ENCODE measurements around the gene THOC7.

THOC7 gene

GRCh38 chr3:63900010-63900409 is 36.4 kb upstream of the THOC7 start:
- Mint-ChIP-seq H3K27ac (ENCODE audit: low read depth) (no peak overlapping the region), H3K27me3 (no peaks in the 10 kb centered on the region), H3K4me1 (peaks cover 19% of the 10 kb centered on the region), H3K4me3 (no peak overlapping the region), H3K9me3 (no peaks in the 10 kb centered on the region), H3K36me3 (ENCODE audit: insufficient read depth) (peaks cover 9% of the 10 kb centered on the region)
- DNase-seq (ENCODE audit: low spot score in 2 of 2) (no peak), ATAC-seq (replicated peaks; ENCODE audit: extremely low read depth, poor library complexity, severe bottlenecking) (no peak)

- DNase-seq (ENCODE audit: low spot score in 2 of 2) (no peak), ATAC-seq (replicated peaks; ENCODE audit: extremely low read depth, poor library complexity, severe bottlenecking) (no peak)
- H3K9me3 Mint-ChIP-seq = no peaks in the 10 kb centered on the region
- no peaks in the 10 kb centered on the region for H3K27me3 Mint-ChIP-seq
- H3K4me1 Mint-ChIP-seq = peaks cover 51% of the 10 kb centered on the region
- H3K27ac Mint-ChIP-seq (ENCODE audit: low read depth) = peak overlapping the region; percentile 85
- no peak overlapping the region for H3K4me3 Mint-ChIP-seq
- H3K36me3 Mint-ChIP-seq (ENCODE audit: insufficient read depth) = peaks cover 7% of the 10 kb centered on the region
Observed at GRCh38 chr3:63896332-63897030, 32.9 kb upstream of the THOC7 start.

- Mint-ChIP-seq H3K4me1 (peaks cover 52% of the 10 kb centered on the region), H3K36me3 (ENCODE audit: insufficient read depth) (peaks cover 7% of the 10 kb centered on the region), H3K4me3 (no peak overlapping the region), H3K27ac (ENCODE audit: low read depth) (peak overlapping the region; percentile 9), H3K9me3 (no peaks in the 10 kb centered on the region), H3K27me3 (no peaks in the 10 kb centered on the region)
- DNase-seq (ENCODE audit: low spot score in 2 of 2) = no peak
- ATAC-seq (replicated peaks; ENCODE audit: extremely low read depth, poor library complexity, severe bottlenecking) = no peak
Observed at GRCh38 chr3:63895422-63896189, 32.0 kb upstream of the THOC7 start.

GRCh38 chr3:63892773-63893352 is 29.3 kb upstream of the THOC7 start:
- Mint-ChIP-seq H3K27me3 (no peaks in the 10 kb centered on the region), H3K4me1 (peaks cover 46% of the 10 kb centered on the region), H3K4me3 (no peak overlapping the region), H3K9me3 (no peaks in the 10 kb centered on the region), H3K27ac (ENCODE audit: low read depth) (no peak overlapping the region), H3K36me3 (ENCODE audit: insufficient read depth) (peaks cover 3% of the 10 kb centered on the region)
- ATAC-seq (replicated peaks; ENCODE audit: extremely low read depth, poor library complexity, severe bottlenecking) = no peak
- no peak for DNase-seq (ENCODE audit: low spot score in 2 of 2)

GRCh38 chr3:63891518-63891917 is 27.9 kb upstream of the THOC7 start:
- DNase-seq (ENCODE audit: low spot score in 2 of 2) = no peak
- Mint-ChIP-seq H3K27me3 (no peaks in the 10 kb centered on the region), H3K9me3 (no peaks in the 10 kb centered on the region), H3K27ac (ENCODE audit: low read depth) (no peak overlapping the region), H3K4me1 (peaks cover 47% of the 10 kb centered on the region), H3K36me3 (ENCODE audit: insufficient read depth) (peaks cover 3% of the 10 kb centered on the region), H3K4me3 (no peak overlapping the region)
- no peak for ATAC-seq (replicated peaks; ENCODE audit: extremely low read depth, poor library complexity, severe bottlenecking)

GRCh38 chr3:63886858-63887257 is 23.3 kb upstream of the THOC7 start:
- H3K36me3 Mint-ChIP-seq (ENCODE audit: insufficient read depth) = peaks cover 3% of the 10 kb centered on the region
- peaks cover 38% of the 10 kb centered on the region for H3K4me1 Mint-ChIP-seq
- H3K27me3 Mint-ChIP-seq = no peaks in the 10 kb centered on the region
- DNase-seq (ENCODE audit: low spot score in 2 of 2) (no peak), ATAC-seq (replicated peaks; ENCODE audit: extremely low read depth, poor library complexity, severe bottlenecking) (no peak)
- H3K4me3 Mint-ChIP-seq = no peak overlapping the region
- H3K9me3 Mint-ChIP-seq = no peaks in the 10 kb centered on the region
- no peak overlapping the region for H3K27ac Mint-ChIP-seq (ENCODE audit: low read depth)

- Mint-ChIP-seq H3K4me1 (peaks cover 60% of the 10 kb centered on the region), H3K4me3 (no peak overlapping the region), H3K9me3 (no peaks in the 10 kb centered on the region), H3K36me3 (ENCODE audit: insufficient read depth) (no peaks in the 10 kb centered on the region), H3K27me3 (no peaks in the 10 kb centered on the region), H3K27ac (ENCODE audit: low read depth) (peak overlapping the region; percentile 5)
- ATAC-seq (replicated peaks; ENCODE audit: extremely low read depth, poor library complexity, severe bottlenecking) (no peak), DNase-seq (ENCODE audit: low spot score in 2 of 2) (no peak)
Observed at GRCh38 chr3:63880653-63881052, 17.0 kb upstream of the THOC7 start.

- no peaks in the 10 kb centered on the region for H3K27me3 Mint-ChIP-seq
- H3K4me1 Mint-ChIP-seq = peaks cover 67% of the 10 kb centered on the region
- DNase-seq (ENCODE audit: low spot score in 2 of 2) (no peak), ATAC-seq (replicated peaks; ENCODE audit: extremely low read depth, poor library complexity, severe bottlenecking) (no peak)
- no peaks in the 10 kb centered on the region for H3K9me3 Mint-ChIP-seq
- H3K36me3 Mint-ChIP-seq (ENCODE audit: insufficient read depth) = peaks cover 3% of the 10 kb centered on the region
- peak overlapping the region; percentile 2 for H3K27ac Mint-ChIP-seq (ENCODE audit: low read depth)
- no peak overlapping the region for H3K4me3 Mint-ChIP-seq
Observed at GRCh38 chr3:63878394-63879060, 14.9 kb upstream of the THOC7 start.

- H3K27me3 Mint-ChIP-seq = no peaks in the 10 kb centered on the region
- H3K4me1 Mint-ChIP-seq = peaks cover 67% of the 10 kb centered on the region
- H3K4me3 Mint-ChIP-seq = no peak overlapping the region
- ATAC-seq (replicated peaks; ENCODE audit: extremely low read depth, poor library complexity, severe bottlenecking) (no peak), DNase-seq (ENCODE audit: low spot score in 2 of 2) (no peak)
- H3K36me3 Mint-ChIP-seq (ENCODE audit: insufficient read depth) = peaks cover 3% of the 10 kb centered on the region
- no peaks in the 10 kb centered on the region for H3K9me3 Mint-ChIP-seq
- H3K27ac Mint-ChIP-seq (ENCODE audit: low read depth) = peak overlapping the region; percentile 2
Observed at GRCh38 chr3:63877737-63878393, 14.3 kb upstream of the THOC7 start.

- Mint-ChIP-seq H3K9me3 (no peaks in the 10 kb centered on the region), H3K4me3 (no peak overlapping the region), H3K36me3 (ENCODE audit: insufficient read depth) (peaks cover 3% of the 10 kb centered on the region), H3K27me3 (no peaks in the 10 kb centered on the region), H3K27ac (ENCODE audit: low read depth) (no peak overlapping the region), H3K4me1 (peaks cover 69% of the 10 kb centered on the region)
- ATAC-seq (replicated peaks; ENCODE audit: extremely low read depth, poor library complexity, severe bottlenecking) (no peak), DNase-seq (ENCODE audit: low spot score in 2 of 2) (no peak)
Observed at GRCh38 chr3:63876260-63876659, 12.7 kb upstream of the THOC7 start.

GRCh38 chr3:63875510-63875909 is 11.9 kb upstream of the THOC7 start:
- DNase-seq (ENCODE audit: low spot score in 2 of 2) = no peak
- Mint-ChIP-seq H3K27me3 (no peaks in the 10 kb centered on the region), H3K4me1 (peaks cover 68% of the 10 kb centered on the region), H3K4me3 (no peak overlapping the region), H3K36me3 (ENCODE audit: insufficient read depth) (peaks cover 3% of the 10 kb centered on the region), H3K27ac (ENCODE audit: low read depth) (no peak overlapping the region), H3K9me3 (no peaks in the 10 kb centered on the region)
- ATAC-seq (replicated peaks; ENCODE audit: extremely low read depth, poor library complexity, severe bottlenecking) = no peak

GRCh38 chr3:63874769-63875168 is 11.2 kb upstream of the THOC7 start:
- peaks cover 67% of the 10 kb centered on the region for H3K4me1 Mint-ChIP-seq
- no peaks in the 10 kb centered on the region for H3K27me3 Mint-ChIP-seq
- ATAC-seq (replicated peaks; ENCODE audit: extremely low read depth, poor library complexity, severe bottlenecking) = no peak

More at GRCh38 chr3:63874769-63875168, 11.2 kb upstream of the THOC7 start:
- Mint-ChIP-seq H3K4me3 (no peak overlapping the region), H3K27ac (ENCODE audit: low read depth) (no peak overlapping the region), H3K36me3 (ENCODE audit: insufficient read depth) (peaks cover 3% of the 10 kb centered on the region), H3K9me3 (no peaks in the 10 kb centered on the region)
- DNase-seq (ENCODE audit: low spot score in 2 of 2) = no peak
